CD14-positive monocyte (primary cell): ENCODE measurements around the gene RAF1. TPM values are rescaled to one million over a fixed set of nuclear protein-coding genes. Genes with fewer than 3 reads are reported as not detected.

ENCODE experiments used
- DNase-seq, 3 donors: peaks; one replicate each; pipeline ENCODE4 v3.0.0-alpha.2; 2011 to 2022
- H2AFZ ChIP-seq: 2 replicates; pipeline ENCODE4 v1.6.0; 2012; ENCODE audit warnings: mild to moderate bottlenecking, low read depth, low read length, inconsistent platforms; ENCODE audit not compliant: insufficient read depth, poor library complexity, severe bottlenecking
- H3K27ac ChIP-seq, 2 donors: 1 replicate in 1 of 2; 2 replicates in 1 of 2; pipeline ENCODE4 v1.5.1; 2012 to 2013; ENCODE audit warnings: low read length in 2 of 2, control low read depth in 1 of 2, inconsistent platforms in 1 of 2, low read depth in 1 of 2, mild to moderate bottlenecking in 1 of 2
- H3K27me3 ChIP-seq, 2 donors: one replicate each; pipeline versions ENCODE4 v1.6.0 to v1.6.1; 2011 to 2013; ENCODE audit warnings: low read length in 2 of 2; ENCODE audit not compliant: control insufficient read depth in 2 of 2, insufficient read depth in 2 of 2
- H3K36me3 ChIP-seq, 2 donors: replicated peaks in 1 of 2; 1 replicate in 1 of 2; 2 replicates in 1 of 2; pipeline versions ENCODE4 v1.5.1 to v1.6.1; 2012 to 2013; ENCODE audit warnings: low read length in 2 of 2, control low read depth in 1 of 2, inconsistent platforms in 1 of 2, mild to moderate bottlenecking in 1 of 2; ENCODE audit not compliant: insufficient read depth in 2 of 2, control insufficient read depth in 1 of 2
- H3K4me1 ChIP-seq, 2 donors: 1 replicate in 1 of 2; 2 replicates in 1 of 2; pipeline versions ENCODE4 v1.5.1 to v1.6.1; 2012 to 2013; ENCODE audit warnings: low read length in 2 of 2, control low read depth in 1 of 2, inconsistent platforms in 1 of 2, mild to moderate bottlenecking in 1 of 2, moderate library complexity in 1 of 2; ENCODE audit not compliant: insufficient read depth in 2 of 2, control insufficient read depth in 1 of 2
- H3K4me2 ChIP-seq: replicated peaks from 2 replicates; pipeline ENCODE3; 2012; ENCODE audit warnings: low read length, moderate library complexity, mild to moderate bottlenecking; ENCODE audit not compliant: poor library complexity, severe bottlenecking; ENCODE audit errors: extremely low read depth
- H3K4me3 ChIP-seq, 3 experiments: fragments of 200-600 bp in 1 of 3; sonication (generic) in 1 of 3; replicated peaks in 1 of 3; 1 replicate in 2 of 3; 2 replicates in 1 of 3; pipeline ENCODE4 v1.5.1; 2011 to 2013; ENCODE audit warnings: low read length in 3 of 3, mild to moderate bottlenecking in 3 of 3, control low read depth in 2 of 3, low read depth in 2 of 3, inconsistent platforms in 1 of 3, moderate library complexity in 1 of 3
- H3K79me2 ChIP-seq: 2 replicates; pipeline ENCODE4 v1.6.0; 2012; ENCODE audit warnings: mild to moderate bottlenecking, control low read depth, inconsistent platforms, low read length, moderate library complexity; ENCODE audit not compliant: insufficient read depth
- H3K9ac ChIP-seq: 2 replicates; pipeline ENCODE4 v1.6.0; 2017; ENCODE audit warnings: low read length, mild to moderate bottlenecking; ENCODE audit not compliant: insufficient read depth, poor library complexity, severe bottlenecking
- H3K9me3 ChIP-seq, 2 donors: replicated peaks in 1 of 2; 1 replicate in 1 of 2; 2 replicates in 1 of 2; pipeline versions ENCODE4 v1.5.1 to v1.6.1; 2012 to 2013; ENCODE audit warnings: low read length in 2 of 2, control low read depth in 1 of 2; ENCODE audit not compliant: control insufficient read depth in 1 of 2, insufficient read depth in 1 of 2
- H4K20me1 ChIP-seq: 2 replicates; pipeline ENCODE4 v1.6.0; 2012; ENCODE audit warnings: mild to moderate bottlenecking, low read length, control low read depth, moderate library complexity; ENCODE audit not compliant: insufficient read depth
- H3K27ac Mint-ChIP-seq, 7 donors: one replicate each; pipeline ENCODE4 v1.8.0; 2020; ENCODE audit warnings: mild to moderate bottlenecking in 7 of 7, mixed read lengths in 7 of 7, moderate library complexity in 6 of 7, inconsistent platforms in 2 of 7
- H3K27me3 Mint-ChIP-seq, 3 donors: one replicate each; pipeline ENCODE4 v1.8.0; 2021 to 2022; ENCODE audit warnings: low read depth in 3 of 3, mild to moderate bottlenecking in 3 of 3, mixed read lengths in 3 of 3, moderate library complexity in 3 of 3, inconsistent platforms in 1 of 3
- H3K36me3 Mint-ChIP-seq, 2 donors: one replicate each; pipeline ENCODE4 v1.8.0; 2020; ENCODE audit warnings: mixed read lengths in 2 of 2, inconsistent platforms in 1 of 2, mild to moderate bottlenecking in 1 of 2
- H3K4me1 Mint-ChIP-seq: one replicate; pipeline ENCODE4 v1.8.0; 2020; ENCODE audit warnings: mild to moderate bottlenecking, mixed read lengths
- H3K4me3 Mint-ChIP-seq, 2 donors: one replicate each; pipeline ENCODE4 v1.8.0; 2020; ENCODE audit warnings: mild to moderate bottlenecking in 2 of 2, mixed read lengths in 2 of 2, moderate library complexity in 1 of 2
- H3K9me3 Mint-ChIP-seq, 7 donors: one replicate each; pipeline ENCODE4 v1.8.0; 2020 to 2022; ENCODE audit warnings: mixed read lengths in 7 of 7, mild to moderate bottlenecking in 6 of 7, moderate library complexity in 6 of 7, inconsistent platforms in 2 of 7
- WGBS: methylation state at CpG from one replicate; pipeline ENCODE4 v1.1.5; 2013; ENCODE audit warnings: missing lambda C conversion rate; ENCODE audit not compliant: insufficient coverage; 5-methylcytosine and 5-hydroxymethylcytosine counted together
- intact Hi-C, 2 donors: fragments of 100-400 bp; cut with micrococcal nuclease; formaldehyde crosslinking; loops; one replicate each; pipeline versions ENCODE4 v1.15.0 to v1.15.1; 2023
- polyA plus RNA-seq, 3 donors: library from polyadenylated mRNA; depleted of rRNA in 1 of 3; unstranded in 2 of 3; stranded (reverse) in 1 of 3; fragments of 300-500 nt in 2 of 3; fragments of >200 nt in 1 of 3; fragmentation: Illumina TruSeq in 2 of 3; gene quantifications; 1 replicate in 2 of 3; 2 replicates in 1 of 3; pipeline ENCODE4 v1.2.3, GENCODE V29; 2012 to 2021
- TF ChIP-seq, protein P1 (sequence below): fragments of 200-600 bp; IDR thresholded peaks from one replicate; pipeline ENCODE4 v1.8.0; 2022; ENCODE audit warnings: antibody characterized with exemption, mild to moderate bottlenecking

The RAF1 gene
- polyA plus RNA-seq, 3 donors, result 73.0 to 181 (median 79.5) TPM

DNA sequence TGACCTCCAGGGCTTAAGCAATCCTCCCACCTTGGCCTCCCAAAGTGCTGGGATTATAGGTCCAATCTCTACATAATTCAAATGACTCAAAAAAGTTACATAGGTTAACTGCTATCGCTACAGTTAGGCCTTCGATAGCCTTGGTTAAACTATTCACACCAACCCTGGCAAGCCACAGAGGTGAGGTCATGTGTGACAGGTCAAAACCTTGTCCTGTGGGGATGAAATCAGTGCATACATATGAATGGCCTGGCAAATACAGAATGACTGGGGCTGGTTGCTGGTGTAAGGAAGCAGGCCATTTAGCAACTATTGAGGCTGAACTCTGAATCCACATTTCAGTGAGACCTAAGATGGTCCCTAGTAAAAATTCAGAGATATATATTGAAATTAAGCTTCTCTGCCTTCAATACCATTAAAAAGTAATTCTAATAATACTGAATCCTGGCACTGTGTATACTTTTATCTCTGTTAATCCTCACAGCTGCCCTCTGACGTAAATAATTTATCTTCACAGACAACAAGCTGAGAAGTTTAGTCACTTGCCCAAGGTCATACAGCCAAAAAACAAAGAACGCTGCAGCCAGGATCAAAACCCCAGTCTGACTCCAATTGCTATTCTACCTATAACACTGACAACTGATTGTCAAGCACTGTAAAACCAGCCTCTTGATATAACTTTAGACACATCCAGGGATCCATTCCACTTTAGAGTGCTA, 71.8 kb downstream of the RAF1 start:
- peak overlapping the region in 3 of 7 donors; percentile 16 to 70 (median 56) for H3K27ac Mint-ChIP-seq
- Histone ChIP-seq H3K36me3 (peaks cover 84 to 95% of the 10 kb centered on the region in 2 donors), H3K27ac (no peak overlapping the region)

DNA sequence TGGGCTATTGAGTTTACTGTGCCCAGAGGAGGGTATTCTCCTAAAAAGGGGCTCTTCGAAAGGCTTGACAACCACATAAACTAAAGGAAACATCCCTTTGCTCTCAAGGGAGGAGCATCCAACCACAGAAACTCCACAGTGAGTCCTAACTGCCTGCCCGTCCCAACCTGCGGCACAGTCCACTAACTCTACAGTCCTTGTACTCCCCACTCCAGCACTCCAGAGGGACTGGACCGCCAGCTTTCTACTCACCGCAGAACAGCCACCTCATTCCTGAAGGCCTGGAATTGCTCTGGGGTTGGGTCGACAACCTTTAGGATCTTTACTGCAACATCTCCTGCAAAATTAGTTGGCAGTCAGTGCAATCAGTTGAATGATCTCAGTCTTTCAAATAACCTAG, 72.5 kb downstream of the RAF1 start:
- Histone ChIP-seq H3K36me3 (peaks cover 83 to 95% of the 10 kb centered on the region in 2 donors), H4K20me1 (peaks cover 68% of the 10 kb centered on the region), H3K9me3 (no peaks in the 10 kb centered on the region), H3K4me2 (no peak overlapping the region), H2AFZ (no peak overlapping the region), H3K4me1 (peaks cover 13 to 15% of the 10 kb centered on the region in 2 donors), H3K4me3 (no peak overlapping the region), H3K27ac (peak overlapping the region; percentile 18 to 73), H3K27me3 (no peaks in the 10 kb centered on the region), H3K79me2 (peaks cover 13% of the 10 kb centered on the region), H3K9ac (no peak overlapping the region)
- no peak for DNase-seq
- intact Hi-C loops, result no loop called here
- peaks cover 18% of the 10 kb centered on the region for H3K4me1 Mint-ChIP-seq
- H3K36me3 Mint-ChIP-seq, result peaks cover 76 to 88% of the 10 kb centered on the region in 2 donors
- peaks cover 0 to 1% (median 0%) of the 10 kb centered on the region in 7 donors for H3K9me3 Mint-ChIP-seq
- peak overlapping the region in 6 of 7 donors; percentile 1 to 70 (median 21) for H3K27ac Mint-ChIP-seq
- 96% methylated on average over 5 of the region's 6 CpGs for WGBS
- no peaks in the 10 kb centered on the region for H3K27me3 Mint-ChIP-seq
- TF ChIP-seq, protein P1, sequence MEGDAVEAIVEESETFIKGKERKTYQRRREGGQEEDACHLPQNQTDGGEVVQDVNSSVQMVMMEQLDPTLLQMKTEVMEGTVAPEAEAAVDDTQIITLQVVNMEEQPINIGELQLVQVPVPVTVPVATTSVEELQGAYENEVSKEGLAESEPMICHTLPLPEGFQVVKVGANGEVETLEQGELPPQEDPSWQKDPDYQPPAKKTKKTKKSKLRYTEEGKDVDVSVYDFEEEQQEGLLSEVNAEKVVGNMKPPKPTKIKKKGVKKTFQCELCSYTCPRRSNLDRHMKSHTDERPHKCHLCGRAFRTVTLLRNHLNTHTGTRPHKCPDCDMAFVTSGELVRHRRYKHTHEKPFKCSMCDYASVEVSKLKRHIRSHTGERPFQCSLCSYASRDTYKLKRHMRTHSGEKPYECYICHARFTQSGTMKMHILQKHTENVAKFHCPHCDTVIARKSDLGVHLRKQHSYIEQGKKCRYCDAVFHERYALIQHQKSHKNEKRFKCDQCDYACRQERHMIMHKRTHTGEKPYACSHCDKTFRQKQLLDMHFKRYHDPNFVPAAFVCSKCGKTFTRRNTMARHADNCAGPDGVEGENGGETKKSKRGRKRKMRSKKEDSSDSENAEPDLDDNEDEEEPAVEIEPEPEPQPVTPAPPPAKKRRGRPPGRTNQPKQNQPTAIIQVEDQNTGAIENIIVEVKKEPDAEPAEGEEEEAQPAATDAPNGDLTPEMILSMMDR, result no peak
- no peak overlapping the region for H3K4me3 Mint-ChIP-seq

More for the DNA sequence above, 71.8 kb downstream of the RAF1 start:
- Mint-ChIP-seq H3K9me3 (peaks cover 0 to 1% (median 0%) of the 10 kb centered on the region in 7 donors), H3K27me3 (no peaks in the 10 kb centered on the region), H3K4me1 (peaks cover 18% of the 10 kb centered on the region), H3K36me3 (peaks cover 76 to 88% of the 10 kb centered on the region in 2 donors), H3K4me3 (no peak overlapping the region)
- no peaks in the 10 kb centered on the region for H3K9me3 ChIP-seq
- peaks cover 13 to 15% of the 10 kb centered on the region in 2 donors for H3K4me1 ChIP-seq
- peaks cover 13% of the 10 kb centered on the region for H3K79me2 ChIP-seq
- intact Hi-C loops, result no loop called here
- no peak overlapping the region for H3K4me2 ChIP-seq
- H4K20me1 ChIP-seq, result peaks cover 63% of the 10 kb centered on the region
- no peak overlapping the region for H3K9ac ChIP-seq
- WGBS, result 100% methylated on average over 1 of the region's 4 CpGs
- no peak overlapping the region for H3K4me3 ChIP-seq
- no peak overlapping the region for H2AFZ ChIP-seq
- no peak for DNase-seq
- no peaks in the 10 kb centered on the region for H3K27me3 ChIP-seq
- TF ChIP-seq, protein P1, result no peak
